DMS53 treated with DMSO at 0.1 percent for 48 hours (cell line): ENCODE results near the gene BCAR3.

Experiments used
- DNase-seq: peaks from one replicate; lab custom pipeline; 2025; ENCODE audit not compliant: unreplicated experiment; lab: John Stamatoyannopoulos, UW

The BCAR3 gene

GRCh38 chr1:93640656-93641440 is 40.8 kb downstream of the BCAR3 start:
- no peak for DNase-seq

GRCh38 chr1:93638981-93639380 is 42.7 kb downstream of the BCAR3 start:
- DNase-seq, result no peak

GRCh38 chr1:93638307-93638847 is 43.3 kb downstream of the BCAR3 start:
- no peak for DNase-seq

- DNase-seq, result no peak
Observed at GRCh38 chr1:93636712-93637111, 44.9 kb downstream of the BCAR3 start.

GRCh38 chr1:93635614-93636543 is 45.8 kb downstream of the BCAR3 start:
- no peak for DNase-seq

- DNase-seq, result no peak
Observed at GRCh38 chr1:93633313-93633712, 48.3 kb downstream of the BCAR3 start.

GRCh38 chr1:93631626-93632365 is 49.8 kb downstream of the BCAR3 start:
- peak; percentile 24 for DNase-seq

GRCh38 chr1:93630168-93630567 is 51.5 kb downstream of the BCAR3 start:
- no peak for DNase-seq

GRCh38 chr1:93629101-93630059 is 52.3 kb downstream of the BCAR3 start:
- DNase-seq, result peak; percentile 85

- no peak for DNase-seq
Observed at GRCh38 chr1:93628681-93629080, 53.0 kb downstream of the BCAR3 start.

GRCh38 chr1:93625582-93626327 is 55.9 kb downstream of the BCAR3 start:
- DNase-seq, result no peak

- DNase-seq, result no peak
Observed at GRCh38 chr1:93623875-93624274, 57.8 kb downstream of the BCAR3 start.

GRCh38 chr1:93623436-93623835 is 58.2 kb downstream of the BCAR3 start:
- no peak for DNase-seq

GRCh38 chr1:93621246-93621645 is 60.4 kb downstream of the BCAR3 start:
- no peak for DNase-seq

- no peak for DNase-seq
Observed at GRCh38 chr1:93620841-93621210, 60.8 kb downstream of the BCAR3 start.

- DNase-seq, result no peak
Observed at GRCh38 chr1:93620172-93620840, 61.3 kb downstream of the BCAR3 start.

GRCh38 chr1:93619507-93620171 is 62.0 kb downstream of the BCAR3 start:
- DNase-seq, result peak; percentile 26
